Activated B cell treated with CpG ODN at 0.5 μM for 24 hours (primary cell): ENCODE data around the gene XRCC4. TPM values are rescaled to one million over a fixed set of nuclear protein-coding genes. Genes with fewer than 3 reads are reported as not detected.
"Not testable (repeated sequence)": the region's sequence is repeated elsewhere in the genome, so short reads cannot be mapped to it uniquely, and the experiment has no call there.

Experiments used
- ATAC-seq: fragments of 200-7000 bp; cut with Tn5 transposase; one replicate; pipeline ENCODE4 v1.10.0; 2021; ENCODE audit warnings: low read depth, mild to moderate bottlenecking, moderate library complexity
- CTCF ChIA-PET: fragments of 350-600 bp; sonication (Branson Sonifier 250); formaldehyde crosslinking; loops from one replicate; lab custom pipeline; 2021; ENCODE audit warnings: antibody characterized with exemption; lab: Charles Lee
- POLR2A ChIA-PET: fragments of 350-600 bp; sonication (Branson Sonifier 250); formaldehyde crosslinking; loops from one replicate; lab custom pipeline; 2021; ENCODE audit warnings: antibody characterized with exemption; lab: Charles Lee
- DNase-seq: peaks from one replicate; pipeline ENCODE4 v3.0.0; 2022
- H3K27ac Mint-ChIP-seq: one replicate; pipeline ENCODE4 v1.8.0; 2020; ENCODE audit warnings: mixed read lengths
- H3K27me3 Mint-ChIP-seq: one replicate; pipeline ENCODE4 v1.8.0; 2021; ENCODE audit warnings: mixed read lengths
- H3K36me3 Mint-ChIP-seq: one replicate; pipeline ENCODE4 v1.8.0; 2021; ENCODE audit warnings: low read depth, mixed read lengths
- H3K4me1 Mint-ChIP-seq: one replicate; pipeline ENCODE4 v1.8.0; 2021; ENCODE audit warnings: mixed read lengths
- H3K4me3 Mint-ChIP-seq: one replicate; pipeline ENCODE4 v1.8.0; 2020; ENCODE audit warnings: mild to moderate bottlenecking, mixed read lengths
- H3K9me3 Mint-ChIP-seq: one replicate; pipeline ENCODE4 v1.8.0; 2020; ENCODE audit warnings: mixed read lengths
- intact Hi-C: fragments of 100-400 bp; cut with micrococcal nuclease; formaldehyde crosslinking; loops from one replicate; pipeline ENCODE4 v1.15.1; 2024
- total RNA-seq: library from RNA; stranded (reverse); gene quantifications from 2 replicates; pipeline ENCODE4 v1.2.3, GENCODE V29; 2022
- TF ChIP-seq, protein P1 (sequence below): fragments of 200-600 bp; IDR thresholded peaks from one replicate; pipeline ENCODE4 v1.8.0; 2022; ENCODE audit warnings: antibody characterized with exemption, mild to moderate bottlenecking

Gene XRCC4
- total RNA-seq, 1 donor from 2014 or later: 8.5 TPM

GRCh38 chr5:83151821-83152220 is 74.5 kb downstream of the XRCC4 start:
- Mint-ChIP-seq H3K27me3 (no peaks in the 10 kb centered on the region), H3K4me3 (no peak overlapping the region), H3K27ac (no peak overlapping the region), H3K4me1 (no peaks in the 10 kb centered on the region), H3K9me3 (no peaks in the 10 kb centered on the region), H3K36me3 (no peaks in the 10 kb centered on the region)
- intact Hi-C loops: no loop called here
- TF ChIP-seq, protein P1, sequence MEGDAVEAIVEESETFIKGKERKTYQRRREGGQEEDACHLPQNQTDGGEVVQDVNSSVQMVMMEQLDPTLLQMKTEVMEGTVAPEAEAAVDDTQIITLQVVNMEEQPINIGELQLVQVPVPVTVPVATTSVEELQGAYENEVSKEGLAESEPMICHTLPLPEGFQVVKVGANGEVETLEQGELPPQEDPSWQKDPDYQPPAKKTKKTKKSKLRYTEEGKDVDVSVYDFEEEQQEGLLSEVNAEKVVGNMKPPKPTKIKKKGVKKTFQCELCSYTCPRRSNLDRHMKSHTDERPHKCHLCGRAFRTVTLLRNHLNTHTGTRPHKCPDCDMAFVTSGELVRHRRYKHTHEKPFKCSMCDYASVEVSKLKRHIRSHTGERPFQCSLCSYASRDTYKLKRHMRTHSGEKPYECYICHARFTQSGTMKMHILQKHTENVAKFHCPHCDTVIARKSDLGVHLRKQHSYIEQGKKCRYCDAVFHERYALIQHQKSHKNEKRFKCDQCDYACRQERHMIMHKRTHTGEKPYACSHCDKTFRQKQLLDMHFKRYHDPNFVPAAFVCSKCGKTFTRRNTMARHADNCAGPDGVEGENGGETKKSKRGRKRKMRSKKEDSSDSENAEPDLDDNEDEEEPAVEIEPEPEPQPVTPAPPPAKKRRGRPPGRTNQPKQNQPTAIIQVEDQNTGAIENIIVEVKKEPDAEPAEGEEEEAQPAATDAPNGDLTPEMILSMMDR: no peak
- POLR2A ChIA-PET: no interaction called here
- ATAC-seq (no peak), DNase-seq (no peak)
- CTCF ChIA-PET: no interaction called here

- H3K36me3 Mint-ChIP-seq, H3K27ac Mint-ChIP-seq, POLR2A ChIA-PET, H3K27me3 Mint-ChIP-seq, H3K9me3 Mint-ChIP-seq, CTCF ChIA-PET, ATAC-seq, H3K4me1 Mint-ChIP-seq, DNase-seq, intact Hi-C loops, H3K4me3 Mint-ChIP-seq: not testable (repeated sequence)
Observed at GRCh38 chr5:83152996-83153395, 75.6 kb downstream of the XRCC4 start.

DNA sequence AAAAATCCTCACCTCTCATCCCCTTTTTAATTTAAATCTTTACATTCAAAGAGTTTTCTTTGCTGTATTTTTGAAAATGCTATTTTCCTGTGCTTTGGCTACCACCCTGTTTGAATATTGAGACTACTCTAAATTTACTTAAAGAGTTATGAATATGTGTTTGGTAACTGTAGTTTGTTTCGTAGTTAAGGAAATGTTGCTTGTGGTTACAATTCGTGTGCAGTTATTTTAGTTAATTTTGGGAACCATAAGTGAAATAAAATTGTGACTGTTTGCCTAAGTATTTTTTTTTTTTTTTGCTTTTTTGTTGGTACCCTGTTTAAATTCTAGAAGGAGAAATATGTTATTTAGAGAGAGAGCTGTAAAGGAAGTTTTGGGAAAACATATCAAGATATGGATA is 78.7 kb downstream of the XRCC4 start:
- intact Hi-C loops: no loop called here
- Mint-ChIP-seq H3K36me3 (no peaks in the 10 kb centered on the region), H3K4me1 (no peaks in the 10 kb centered on the region), H3K9me3 (no peaks in the 10 kb centered on the region), H3K27me3 (no peaks in the 10 kb centered on the region), H3K27ac (no peak overlapping the region), H3K4me3 (no peak overlapping the region)
- CTCF ChIA-PET: no interaction called here
- ATAC-seq (no peak), DNase-seq (no peak)
- TF ChIP-seq, protein P1: no peak
- POLR2A ChIA-PET: no interaction called here

GRCh38 chr5:83157163-83157562 is 79.8 kb downstream of the XRCC4 start:
- DNase-seq (no peak), ATAC-seq (no peak)
- Mint-ChIP-seq H3K4me1 (no peaks in the 10 kb centered on the region), H3K27ac (no peak overlapping the region), H3K27me3 (no peaks in the 10 kb centered on the region), H3K9me3 (no peaks in the 10 kb centered on the region), H3K4me3 (no peak overlapping the region), H3K36me3 (no peaks in the 10 kb centered on the region)
- intact Hi-C loops: no loop called here
- ChIA-PET POLR2A (no interaction called here), CTCF (no interaction called here)
- TF ChIP-seq, protein P1: no peak

GRCh38 chr5:83162601-83163000 is 85.3 kb downstream of the XRCC4 start:
- H3K36me3 Mint-ChIP-seq: no peaks in the 10 kb centered on the region
- CTCF ChIA-PET: no interaction called here
- no peaks in the 10 kb centered on the region for H3K4me1 Mint-ChIP-seq
- no peaks in the 10 kb centered on the region for H3K27me3 Mint-ChIP-seq
- intact Hi-C loops: no loop called here
- no peak overlapping the region for H3K4me3 Mint-ChIP-seq
- H3K27ac Mint-ChIP-seq: no peak overlapping the region
- TF ChIP-seq, protein P1: no peak
- ATAC-seq: no peak
- DNase-seq: no peak
- no peaks in the 10 kb centered on the region for H3K9me3 Mint-ChIP-seq
- POLR2A ChIA-PET: interaction anchor here (0.6 kb wide), 1 partner anchor 326 kb away, joined by 3 read pairs; no protein-coding TSS in a partner anchor

DNA sequence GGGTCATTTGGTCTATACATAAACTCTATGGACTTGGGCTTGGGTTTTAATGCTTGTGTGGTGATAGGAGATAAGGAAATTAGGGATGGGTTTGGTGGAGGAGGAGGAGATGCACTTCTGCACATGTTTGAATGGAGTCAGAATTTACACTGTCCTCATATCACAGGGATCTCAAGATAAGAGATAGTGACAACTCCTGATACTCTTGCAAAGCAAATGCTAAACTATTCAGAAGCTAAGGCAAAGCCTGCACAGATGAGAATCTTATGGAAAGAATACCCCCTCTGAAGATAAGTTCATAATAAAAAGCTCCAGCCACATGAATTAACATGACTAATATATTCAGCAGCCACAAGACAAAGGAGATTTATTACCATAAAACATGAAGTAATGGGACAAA is 90.2 kb downstream of the XRCC4 start:
- ChIA-PET POLR2A (no interaction called here), CTCF (no interaction called here)
- Mint-ChIP-seq H3K9me3 (no peaks in the 10 kb centered on the region), H3K4me3 (no peak overlapping the region), H3K36me3 (no peaks in the 10 kb centered on the region), H3K27ac (no peak overlapping the region), H3K27me3 (no peaks in the 10 kb centered on the region), H3K4me1 (no peaks in the 10 kb centered on the region)
- TF ChIP-seq, protein P1: no peak
- intact Hi-C loops: no loop called here
- ATAC-seq (no peak), DNase-seq (no peak)
